GM23338 (cell line): Measurements from ENCODE around the gene GUCY1B1. TPM values are rescaled to one million over a fixed set of nuclear protein-coding genes. Genes with fewer than 3 reads are reported as not detected.

Experiments used
- ATAC-seq: fragments of 200-7000 bp; cut with Tn5 transposase; 3 replicates; pipeline ENCODE4 v1.9.1; 2020
- DNase-seq: peaks from one replicate; pipeline ENCODE4 v3.0.0-alpha.2; 2015; ENCODE audit warnings: low spot score
- H2AFZ ChIP-seq: fragments of 200-600 bp; sonication (generic); 2 replicates; pipeline ENCODE4 v1.8.0; 2016; ENCODE audit warnings: antibody characterized with exemption, mild to moderate bottlenecking, moderate library complexity
- H3F3A ChIP-seq: fragments of 200-600 bp; sonication (generic); replicated peaks from 2 replicates; pipeline ENCODE4 v1.8.0; 2017; ENCODE audit warnings: antibody characterized with exemption, mixed run types, low read depth
- H3K27ac ChIP-seq: fragments of 200-600 bp; sonication (generic); 2 replicates; pipeline ENCODE4 v1.6.1; 2016; ENCODE audit warnings: low read depth
- H3K27me3 ChIP-seq: fragments of 200-600 bp; sonication (generic); 2 replicates; pipeline ENCODE4 v1.8.0; 2016; ENCODE audit warnings: mild to moderate bottlenecking, mixed run types, moderate library complexity; ENCODE audit not compliant: insufficient read depth
- H3K36me3 ChIP-seq: fragments of 200-600 bp; sonication (generic); 2 replicates; pipeline ENCODE4 v1.8.0; 2016; ENCODE audit warnings: mild to moderate bottlenecking; ENCODE audit not compliant: insufficient read depth
- H3K4me1 ChIP-seq: fragments of 200-600 bp; sonication (generic); 2 replicates; pipeline ENCODE4 v1.8.0; 2016; ENCODE audit warnings: mild to moderate bottlenecking, moderate library complexity; ENCODE audit not compliant: insufficient read depth
- H3K4me2 ChIP-seq: fragments of 200-600 bp; sonication (generic); 2 replicates; pipeline ENCODE4 v1.7.1; 2017; ENCODE audit warnings: mixed run types
- H3K4me3 ChIP-seq: fragments of 200-600 bp; sonication (generic); 2 replicates; pipeline ENCODE4 v1.6.1; 2016; ENCODE audit warnings: mixed run types
- H3K79me2 ChIP-seq: fragments of 200-600 bp; sonication (generic); replicated peaks from 2 replicates; pipeline ENCODE4 v1.8.0; 2017; ENCODE audit warnings: mild to moderate bottlenecking; ENCODE audit not compliant: insufficient read depth
- H3K9me2 ChIP-seq: fragments of 200-600 bp; sonication (generic); 2 replicates; pipeline ENCODE4 v1.8.0; 2017; ENCODE audit not compliant: insufficient read depth
- H4K20me1 ChIP-seq: fragments of 200-600 bp; sonication (generic); replicated peaks from 2 replicates; pipeline ENCODE4 v1.8.0; 2017; ENCODE audit warnings: mild to moderate bottlenecking; ENCODE audit not compliant: insufficient read depth
- H3K27ac Mint-ChIP-seq: 2 replicates; pipeline ENCODE4 v1.8.0; 2020; ENCODE audit warnings: inconsistent platforms, mild to moderate bottlenecking, moderate library complexity, mixed read lengths
- H3K27me3 Mint-ChIP-seq: 3 replicates; pipeline ENCODE4 v1.8.0; 2022; ENCODE audit warnings: low read depth, mild to moderate bottlenecking, moderate library complexity, mixed read lengths, inconsistent platforms; ENCODE audit not compliant: insufficient read depth, poor library complexity
- H3K36me3 Mint-ChIP-seq: 3 replicates; pipeline ENCODE4 v1.8.0; 2021; ENCODE audit warnings: low read depth, mild to moderate bottlenecking, inconsistent platforms, moderate library complexity, mixed read lengths
- H3K4me1 Mint-ChIP-seq: 3 replicates; pipeline ENCODE4 v1.8.0; 2020; ENCODE audit warnings: mild to moderate bottlenecking, inconsistent platforms, mixed read lengths
- H3K4me3 Mint-ChIP-seq: 3 replicates; pipeline ENCODE4 v1.8.0; 2021; ENCODE audit warnings: moderate library complexity, mild to moderate bottlenecking, inconsistent platforms, mixed read lengths
- H3K9me3 Mint-ChIP-seq: 3 replicates; pipeline ENCODE4 v1.8.0; 2020; ENCODE audit warnings: moderate library complexity, mild to moderate bottlenecking, inconsistent platforms, mixed read lengths
- NANOG ChIP-seq: IDR thresholded peaks from 2 replicates; pipeline ENCODE4 v1.6.1; 2016; ENCODE audit warnings: antibody characterized with exemption, borderline replicate concordance
- ZNF331 ChIP-seq: fragments of 250-450 bp; sonication (Bioruptor Pico); IDR thresholded peaks from 2 replicates; pipeline ENCODE4 v1.5.0; 2020; ENCODE audit warnings: low read depth, mild to moderate bottlenecking, moderate library complexity
- polyA plus RNA-seq: library from polyadenylated mRNA; unstranded; fragments of >200 nt; fragmentation: Nextera tagmentation; extraction: Ambion mirVana; gene quantifications from 2 replicates; pipeline ENCODE4 v1.2.1, GENCODE V29; 2016
- total RNA-seq: library from RNA; depleted of rRNA; stranded (reverse); fragments of >200 nt; shearing (Covaris generic); gene quantifications from 2 replicates; pipeline ENCODE4 v1.2.3, GENCODE V29; 2014
- TF ChIP-seq, protein P1 (sequence below): fragments of 250-450 bp; sonication (Bioruptor Pico); IDR thresholded peaks from 2 replicates; pipeline ENCODE4 v1.5.0; 2020; ENCODE audit warnings: mild to moderate bottlenecking, moderate library complexity
- TF ChIP-seq, protein P2 (sequence below): IDR thresholded peaks from 2 replicates; pipeline ENCODE4 v1.6.1; 2016; ENCODE audit warnings: antibody characterized with exemption

GUCY1B1 gene
- total and polyA plus RNA-seq, 2 experiments from 2014 or later: 2.6 to 4.3 TPM

DNA sequence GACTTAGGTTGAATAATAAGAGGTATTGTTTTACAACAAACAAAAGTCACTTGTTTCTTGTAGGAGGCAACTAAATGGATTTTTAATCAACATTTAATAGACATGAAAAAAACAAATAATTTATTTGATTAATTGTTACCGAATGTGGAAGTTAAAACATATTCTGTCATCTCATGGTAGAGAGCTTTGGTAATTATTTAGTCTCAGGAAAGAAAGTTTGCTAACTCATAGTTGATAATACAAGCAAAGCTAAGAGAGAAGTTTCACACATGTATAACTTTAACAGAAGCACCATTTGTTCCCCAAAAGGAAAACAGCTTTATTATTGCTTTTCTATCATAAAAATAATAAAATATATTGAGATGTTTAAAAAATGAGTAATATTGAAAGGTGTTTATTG, 47.3 kb upstream of the GUCY1B1 start (continued):
- TF ChIP-seq, protein P1, sequence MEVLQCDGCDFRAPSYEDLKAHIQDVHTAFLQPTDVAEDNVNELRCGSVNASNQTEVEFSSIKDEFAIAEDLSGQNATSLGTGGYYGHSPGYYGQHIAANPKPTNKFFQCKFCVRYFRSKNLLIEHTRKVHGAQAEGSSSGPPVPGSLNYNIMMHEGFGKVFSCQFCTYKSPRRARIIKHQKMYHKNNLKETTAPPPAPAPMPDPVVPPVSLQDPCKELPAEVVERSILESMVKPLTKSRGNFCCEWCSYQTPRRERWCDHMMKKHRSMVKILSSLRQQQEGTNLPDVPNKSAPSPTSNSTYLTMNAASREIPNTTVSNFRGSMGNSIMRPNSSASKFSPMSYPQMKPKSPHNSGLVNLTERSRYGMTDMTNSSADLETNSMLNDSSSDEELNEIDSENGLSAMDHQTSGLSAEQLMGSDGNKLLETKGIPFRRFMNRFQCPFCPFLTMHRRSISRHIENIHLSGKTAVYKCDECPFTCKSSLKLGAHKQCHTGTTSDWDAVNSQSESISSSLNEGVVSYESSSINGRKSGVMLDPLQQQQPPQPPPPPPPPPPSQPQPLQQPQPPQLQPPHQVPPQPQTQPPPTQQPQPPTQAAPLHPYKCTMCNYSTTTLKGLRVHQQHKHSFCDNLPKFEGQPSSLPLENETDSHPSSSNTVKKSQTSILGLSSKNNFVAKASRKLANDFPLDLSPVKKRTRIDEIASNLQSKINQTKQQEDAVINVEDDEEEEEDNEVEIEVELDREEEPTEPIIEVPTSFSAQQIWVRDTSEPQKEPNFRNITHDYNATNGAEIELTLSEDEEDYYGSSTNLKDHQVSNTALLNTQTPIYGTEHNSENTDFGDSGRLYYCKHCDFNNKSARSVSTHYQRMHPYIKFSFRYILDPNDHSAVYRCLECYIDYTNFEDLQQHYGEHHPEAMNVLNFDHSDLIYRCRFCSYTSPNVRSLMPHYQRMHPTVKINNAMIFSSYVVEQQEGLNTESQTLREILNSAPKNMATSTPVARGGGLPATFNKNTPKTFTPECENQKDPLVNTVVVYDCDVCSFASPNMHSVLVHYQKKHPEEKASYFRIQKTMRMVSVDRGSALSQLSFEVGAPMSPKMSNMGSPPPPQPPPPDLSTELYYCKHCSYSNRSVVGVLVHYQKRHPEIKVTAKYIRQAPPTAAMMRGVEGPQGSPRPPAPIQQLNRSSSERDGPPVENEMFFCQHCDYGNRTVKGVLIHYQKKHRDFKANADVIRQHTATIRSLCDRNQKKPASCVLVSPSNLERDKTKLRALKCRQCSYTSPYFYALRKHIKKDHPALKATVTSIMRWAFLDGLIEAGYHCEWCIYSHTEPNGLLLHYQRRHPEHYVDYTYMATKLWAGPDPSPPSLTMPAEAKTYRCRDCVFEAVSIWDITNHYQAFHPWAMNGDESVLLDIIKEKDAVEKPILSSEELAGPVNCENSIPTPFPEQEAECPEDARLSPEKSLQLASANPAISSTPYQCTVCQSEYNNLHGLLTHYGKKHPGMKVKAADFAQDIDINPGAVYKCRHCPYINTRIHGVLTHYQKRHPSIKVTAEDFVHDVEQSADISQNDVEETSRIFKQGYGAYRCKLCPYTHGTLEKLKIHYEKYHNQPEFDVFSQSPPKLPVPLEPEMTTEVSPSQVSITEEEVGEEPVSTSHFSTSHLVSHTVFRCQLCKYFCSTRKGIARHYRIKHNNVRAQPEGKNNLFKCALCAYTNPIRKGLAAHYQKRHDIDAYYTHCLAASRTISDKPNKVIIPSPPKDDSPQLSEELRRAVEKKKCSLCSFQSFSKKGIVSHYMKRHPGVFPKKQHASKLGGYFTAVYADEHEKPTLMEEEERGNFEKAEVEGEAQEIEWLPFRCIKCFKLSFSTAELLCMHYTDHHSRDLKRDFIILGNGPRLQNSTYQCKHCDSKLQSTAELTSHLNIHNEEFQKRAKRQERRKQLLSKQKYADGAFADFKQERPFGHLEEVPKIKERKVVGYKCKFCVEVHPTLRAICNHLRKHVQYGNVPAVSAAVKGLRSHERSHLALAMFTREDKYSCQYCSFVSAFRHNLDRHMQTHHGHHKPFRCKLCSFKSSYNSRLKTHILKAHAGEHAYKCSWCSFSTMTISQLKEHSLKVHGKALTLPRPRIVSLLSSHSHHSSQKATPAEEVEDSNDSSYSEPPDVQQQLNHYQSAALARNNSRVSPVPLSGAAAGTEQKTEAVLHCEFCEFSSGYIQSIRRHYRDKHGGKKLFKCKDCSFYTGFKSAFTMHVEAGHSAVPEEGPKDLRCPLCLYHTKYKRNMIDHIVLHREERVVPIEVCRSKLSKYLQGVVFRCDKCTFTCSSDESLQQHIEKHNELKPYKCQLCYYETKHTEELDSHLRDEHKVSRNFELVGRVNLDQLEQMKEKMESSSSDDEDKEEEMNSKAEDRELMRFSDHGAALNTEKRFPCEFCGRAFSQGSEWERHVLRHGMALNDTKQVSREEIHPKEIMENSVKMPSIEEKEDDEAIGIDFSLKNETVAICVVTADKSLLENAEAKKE: no peak
- TF ChIP-seq, protein P2, sequence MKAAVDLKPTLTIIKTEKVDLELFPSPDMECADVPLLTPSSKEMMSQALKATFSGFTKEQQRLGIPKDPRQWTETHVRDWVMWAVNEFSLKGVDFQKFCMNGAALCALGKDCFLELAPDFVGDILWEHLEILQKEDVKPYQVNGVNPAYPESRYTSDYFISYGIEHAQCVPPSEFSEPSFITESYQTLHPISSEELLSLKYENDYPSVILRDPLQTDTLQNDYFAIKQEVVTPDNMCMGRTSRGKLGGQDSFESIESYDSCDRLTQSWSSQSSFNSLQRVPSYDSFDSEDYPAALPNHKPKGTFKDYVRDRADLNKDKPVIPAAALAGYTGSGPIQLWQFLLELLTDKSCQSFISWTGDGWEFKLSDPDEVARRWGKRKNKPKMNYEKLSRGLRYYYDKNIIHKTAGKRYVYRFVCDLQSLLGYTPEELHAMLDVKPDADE: no peak

DNA sequence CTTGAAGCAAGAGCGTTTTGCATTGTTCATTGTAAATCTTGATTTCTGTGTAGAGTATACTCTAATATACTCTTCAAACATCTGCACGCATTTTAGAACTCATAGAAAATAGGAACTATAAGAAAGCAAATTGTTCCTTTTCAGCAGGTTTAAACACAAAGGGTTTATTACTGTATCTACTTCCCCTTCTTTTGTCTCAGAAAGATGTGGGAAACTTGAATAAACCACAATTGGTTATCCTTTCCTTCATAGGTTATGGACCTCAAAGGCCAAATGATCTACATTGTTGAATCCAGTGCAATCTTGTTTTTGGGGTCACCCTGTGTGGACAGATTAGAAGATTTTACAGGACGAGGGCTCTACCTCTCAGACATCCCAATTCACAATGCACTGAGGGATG, 46.0 kb upstream of the GUCY1B1 start:
- Histone ChIP-seq H4K20me1 (no peaks in the 10 kb centered on the region), H3K79me2 (no peaks in the 10 kb centered on the region), H3K9me2 (peaks cover 5% of the 10 kb centered on the region), H3K4me3 (no peak overlapping the region), H3F3A (no peaks in the 10 kb centered on the region), H3K36me3 (no peaks in the 10 kb centered on the region), H2AFZ (no peak overlapping the region), H3K4me1 (no peaks in the 10 kb centered on the region), H3K4me2 (no peak overlapping the region), H3K27me3 (no peaks in the 10 kb centered on the region), H3K27ac (no peak overlapping the region)
- Mint-ChIP-seq H3K27ac (no peak overlapping the region), H3K4me1 (no peaks in the 10 kb centered on the region), H3K9me3 (no peaks in the 10 kb centered on the region), H3K27me3 (peaks cover 5% of the 10 kb centered on the region), H3K4me3 (no peak overlapping the region), H3K36me3 (no peaks in the 10 kb centered on the region)
- no peak for TF ChIP-seq NANOG
- no peak for TF ChIP-seq ZNF331
- TF ChIP-seq, protein P1: no peak
- DNase-seq: no peak
- no peak for ATAC-seq
